ENCODE data around the gene HHAT. TPM values are rescaled to one million over a fixed set of nuclear protein-coding genes. Genes with fewer than 3 reads are reported as not detected.

Gene HHAT
- polyA plus RNA-seq, 3 donors: 1.4 to 1.8 (median 1.7) TPM

DNA sequence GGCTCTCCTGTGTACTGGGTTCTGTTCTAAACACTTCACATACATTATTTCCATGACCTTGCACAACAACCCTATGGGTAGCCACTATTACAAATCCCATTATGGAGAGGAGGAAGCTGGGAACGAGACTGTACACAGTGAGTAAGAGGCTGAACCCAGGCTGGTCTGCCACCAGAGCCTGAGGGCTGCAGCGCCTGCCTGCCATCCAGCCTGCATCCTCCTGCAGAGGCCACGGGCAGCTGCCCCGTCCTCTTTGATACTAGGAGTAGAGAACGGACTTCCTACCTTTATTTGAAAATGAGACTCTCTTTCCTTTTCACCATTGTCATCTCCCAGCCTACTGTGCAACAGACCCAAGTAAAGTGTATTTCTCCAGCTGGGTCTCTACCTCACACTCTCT lies 370.0 kb downstream of the HHAT start:
- 84 to 90% (median 87%) methylated on average over 5 of the region's 5 CpGs for WGBS, 3 donors
- H3K27ac ChIP-seq (ENCODE audit: low read depth, low read length): no peak overlapping the region

DNA sequence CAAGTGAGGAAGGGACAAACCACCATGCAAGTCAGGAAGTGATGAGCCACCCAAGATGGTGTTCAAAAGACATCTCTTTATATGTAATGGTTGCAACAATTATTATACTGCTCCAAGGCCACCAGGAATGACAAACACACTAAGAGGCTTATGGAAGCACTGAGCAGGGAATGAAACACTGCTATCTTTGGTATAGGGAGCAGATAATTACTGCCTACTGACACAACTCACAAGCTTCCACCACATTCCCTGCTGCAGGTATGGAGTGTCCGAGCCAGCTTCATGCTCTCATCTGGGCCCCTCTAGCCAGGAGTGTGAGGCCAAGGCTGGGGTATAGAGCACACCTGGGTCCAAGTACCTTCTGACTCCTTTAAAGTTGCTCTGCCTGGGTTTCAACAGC lies 371.4 kb downstream of the HHAT start:
- WGBS, 3 donors: 80 to 85% (median 82%) methylated on average over 1 of the region's 1 CpG
- H3K27ac ChIP-seq (ENCODE audit: low read depth, low read length): no peak overlapping the region

DNA sequence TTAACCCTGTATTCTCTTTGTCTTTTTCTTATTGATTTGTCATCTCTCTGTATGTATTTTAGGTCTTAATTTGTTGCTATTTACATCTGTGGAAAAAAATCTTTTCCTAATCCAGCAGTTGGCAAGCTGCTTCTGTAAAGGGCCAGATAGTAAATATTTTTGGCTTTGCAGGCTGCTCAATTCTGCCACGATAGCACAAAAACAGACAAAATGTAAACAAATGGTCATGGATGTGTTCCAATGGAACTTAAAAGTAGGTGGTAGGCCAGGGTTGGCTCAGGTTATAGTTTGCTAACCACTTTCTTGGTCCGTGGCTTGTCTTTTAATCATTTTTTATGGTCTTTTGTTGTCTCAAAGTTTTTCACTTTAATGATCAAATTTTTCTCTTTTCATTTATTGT lies 371.8 kb downstream of the HHAT start:
- no peak overlapping the region for H3K27ac ChIP-seq (ENCODE audit: low read depth, low read length)
- 25 to 56% (median 55%) methylated on average over 2 of the region's 2 CpGs for WGBS, 3 donors

DNA sequence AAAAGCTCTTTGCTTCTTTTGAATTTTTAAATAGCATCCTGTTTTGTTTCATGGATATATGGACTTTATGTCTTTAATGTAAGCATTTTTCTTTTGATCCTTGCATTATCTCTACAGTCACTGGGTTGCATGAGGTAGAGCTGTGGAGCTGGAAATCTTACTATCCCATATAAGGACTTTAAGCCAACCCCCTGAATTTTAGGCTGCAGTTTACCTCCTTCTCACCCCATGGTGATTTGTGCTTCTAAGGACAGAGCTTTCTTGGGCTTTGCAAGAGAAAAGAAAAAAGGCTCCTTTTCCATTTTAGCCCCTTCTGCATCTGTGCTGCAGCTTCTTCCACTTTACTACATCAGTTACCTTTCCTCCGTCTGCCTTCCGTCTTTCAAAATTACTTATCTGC lies 373.8 kb downstream of the HHAT start:
- WGBS, 3 donors: 95 to 98% (median 97%) methylated on average over 2 of the region's 2 CpGs
- H3K27ac ChIP-seq (ENCODE audit: low read depth, low read length): no peak overlapping the region

DNA sequence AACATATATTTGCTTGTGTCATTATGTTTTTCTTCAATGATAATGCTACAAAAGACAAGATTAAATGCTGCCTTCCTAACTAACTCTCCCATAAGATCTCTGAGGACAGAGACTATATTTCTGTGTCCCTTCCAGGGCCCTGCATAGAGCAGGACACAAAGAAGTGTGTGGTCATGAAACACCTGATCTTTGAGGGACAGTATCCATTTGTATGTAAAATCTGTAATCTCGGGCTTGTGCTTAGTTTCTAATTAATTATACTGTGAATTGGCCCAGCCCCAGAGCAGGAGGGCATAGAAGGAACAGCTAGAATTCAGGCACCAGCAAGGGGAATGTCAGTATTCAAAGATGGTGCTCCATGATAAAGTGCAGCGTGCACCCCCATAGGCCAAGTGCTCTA lies 374.9 kb downstream of the HHAT start:
- H3K27ac ChIP-seq (ENCODE audit: low read depth, low read length): no peak overlapping the region
- WGBS, 3 donors: 73 to 89% (median 84%) methylated on average over 2 of the region's 2 CpGs

DNA sequence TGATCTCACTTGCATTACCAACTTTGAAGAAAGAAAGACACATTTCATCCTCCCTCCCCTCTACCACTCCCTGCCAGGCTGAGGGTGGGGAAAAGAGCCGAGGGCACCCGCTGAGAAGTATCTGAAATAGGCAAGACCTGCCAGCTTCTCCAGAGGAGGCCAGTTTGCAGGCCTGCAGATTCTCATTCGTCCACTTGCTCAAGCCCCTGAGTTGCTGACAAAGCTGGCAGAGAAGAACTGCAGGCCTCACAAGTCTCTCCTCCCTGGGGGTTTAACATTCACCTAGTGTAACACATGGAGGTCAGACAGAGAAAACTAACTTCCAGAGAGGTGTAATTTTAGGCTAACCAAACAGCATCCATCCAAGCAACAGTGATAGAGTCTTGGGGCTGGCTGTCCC lies 376.4 kb downstream of the HHAT start:
- 71 to 90% (median 74%) methylated on average over 3 of the region's 3 CpGs for WGBS, 3 donors

DNA sequence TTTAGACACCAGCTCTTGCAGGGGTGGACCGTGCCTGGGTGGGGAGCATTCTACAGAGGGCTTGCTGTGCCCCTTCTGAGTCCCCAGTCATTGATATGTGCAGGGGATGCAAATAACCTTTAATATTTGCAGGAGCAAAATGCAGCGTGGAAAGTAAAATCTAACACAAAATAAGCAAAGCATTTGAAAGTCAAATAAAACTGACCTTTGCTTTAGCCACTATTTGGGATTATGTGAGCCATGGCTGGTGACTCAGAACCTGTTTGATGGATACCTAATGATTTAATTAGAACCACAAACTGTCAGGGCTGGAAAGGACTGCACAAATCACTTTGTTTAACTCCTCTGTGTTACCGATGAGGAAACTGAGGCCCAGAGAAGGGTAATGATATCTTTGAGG lies 377.5 kb downstream of the HHAT start:
- WGBS, 3 donors: 76 to 86% (median 79%) methylated on average over 3 of the region's 3 CpGs
- no peak overlapping the region for H3K27ac ChIP-seq (ENCODE audit: low read depth, low read length)

More for the DNA sequence above, 376.4 kb downstream of the HHAT start:
- no peak overlapping the region for H3K27ac ChIP-seq (ENCODE audit: low read depth, low read length)

DNA sequence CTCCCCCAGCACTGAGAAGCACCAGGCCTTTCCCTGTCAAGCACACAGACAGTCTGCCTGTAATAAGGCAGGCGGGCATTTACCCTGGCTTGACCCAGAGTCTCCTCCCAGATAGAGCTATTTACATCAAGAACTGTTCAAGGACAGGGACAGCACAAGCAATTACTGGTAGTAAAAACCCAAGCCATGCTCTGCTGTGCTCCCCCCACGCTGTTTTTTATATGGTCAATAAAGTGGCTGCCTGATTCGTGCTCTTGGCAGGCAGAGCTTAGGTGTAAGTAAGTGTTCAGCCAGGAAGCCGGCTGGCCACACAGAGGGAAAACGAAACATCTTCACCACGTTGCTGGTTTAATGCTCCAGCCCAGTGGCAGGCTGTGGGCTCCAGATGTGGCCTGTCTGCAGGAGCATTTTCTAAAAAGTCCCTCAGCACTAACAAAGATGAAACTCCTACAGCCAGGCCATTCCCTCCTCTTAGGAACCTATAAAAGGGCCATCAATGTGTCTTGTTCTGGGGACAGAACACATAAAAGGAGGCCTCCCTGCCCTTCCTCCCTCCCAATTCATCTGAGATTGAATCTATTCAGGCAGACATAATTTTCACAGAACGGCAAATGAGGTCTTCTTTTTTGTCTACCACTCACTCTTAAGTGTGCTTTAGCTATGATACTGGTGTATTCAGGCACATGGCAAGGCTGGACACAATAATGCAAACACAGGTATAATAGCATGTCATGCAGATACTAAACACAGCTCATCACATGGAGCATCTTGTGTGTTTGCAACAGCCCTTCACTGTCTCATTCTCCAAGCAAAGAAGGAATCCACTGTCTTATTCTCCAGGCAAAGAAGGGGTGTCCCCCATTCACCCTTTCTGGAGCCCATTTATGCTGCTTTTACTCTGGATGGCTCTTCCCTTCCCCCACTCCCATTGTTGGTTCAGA lies 378.9 kb downstream of the HHAT start:
- WGBS, 3 donors: 70 to 79% (median 73%) methylated on average over 7 of the region's 7 CpGs
- H3K27ac ChIP-seq (ENCODE audit: low read depth, low read length): no peak overlapping the region

DNA sequence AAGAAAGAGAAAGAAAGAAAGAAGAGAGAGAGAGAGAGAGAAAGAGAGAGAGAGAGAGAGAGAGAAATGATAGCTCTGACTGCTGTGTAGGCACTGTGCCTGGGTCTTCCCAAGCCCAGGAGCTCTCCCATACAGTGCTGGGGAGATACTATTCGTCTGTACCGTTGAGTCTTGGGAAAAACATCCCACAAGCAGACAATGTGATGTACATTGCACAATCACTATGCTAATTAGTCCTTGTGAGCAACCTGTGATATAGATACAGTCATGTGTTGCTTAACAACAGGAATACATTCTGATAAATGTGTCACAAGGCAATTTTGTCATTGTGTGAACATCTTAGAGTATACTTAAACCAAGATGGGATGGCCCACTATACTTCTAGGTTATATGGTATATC lies 381.0 kb downstream of the HHAT start:
- WGBS, 3 donors: 74 to 83% (median 80%) methylated on average over 2 of the region's 2 CpGs
- no peak overlapping the region for H3K27ac ChIP-seq (ENCODE audit: low read depth, low read length)

DNA sequence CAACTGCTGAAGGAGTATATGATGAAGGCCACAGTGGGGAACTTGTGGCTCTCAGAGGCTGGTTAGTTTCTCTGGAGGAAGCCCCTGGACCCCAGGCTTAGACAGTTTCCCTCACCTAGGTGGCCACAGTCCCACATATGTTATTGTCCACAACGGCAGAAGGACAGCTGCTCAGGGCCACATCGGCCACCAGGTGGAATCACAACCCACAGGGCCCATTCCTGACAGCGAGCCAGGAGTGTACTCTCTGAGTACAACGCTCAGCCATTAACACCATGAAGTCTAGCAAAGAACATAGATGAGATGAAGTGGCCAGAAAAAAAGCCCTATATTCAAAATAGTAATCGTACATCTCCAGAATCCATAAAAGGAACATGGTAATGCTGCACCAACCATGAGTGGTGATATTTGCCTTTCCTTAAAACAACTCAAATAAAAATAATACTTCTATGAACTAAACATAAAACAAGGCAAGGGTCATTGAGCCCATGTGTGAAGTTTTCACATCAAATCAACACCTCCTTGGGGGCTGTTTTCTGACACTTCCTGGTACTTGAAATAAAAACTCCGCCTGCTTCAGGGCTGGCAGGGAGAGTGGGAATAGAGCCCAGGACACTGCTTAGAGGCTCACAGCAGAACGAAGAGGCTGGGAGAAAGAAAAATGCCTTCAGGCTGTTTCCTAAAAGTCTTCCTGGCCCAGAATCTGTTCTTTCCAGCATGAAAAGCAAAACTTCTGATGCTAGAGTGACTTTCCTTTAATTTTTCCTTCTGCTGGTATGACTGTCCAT lies 383.3 kb downstream of the HHAT start:
- H3K27ac ChIP-seq (ENCODE audit: low read depth, low read length): no peak overlapping the region
- 66 to 75% (median 69%) methylated on average over 7 of the region's 7 CpGs for WGBS, 3 donors

DNA sequence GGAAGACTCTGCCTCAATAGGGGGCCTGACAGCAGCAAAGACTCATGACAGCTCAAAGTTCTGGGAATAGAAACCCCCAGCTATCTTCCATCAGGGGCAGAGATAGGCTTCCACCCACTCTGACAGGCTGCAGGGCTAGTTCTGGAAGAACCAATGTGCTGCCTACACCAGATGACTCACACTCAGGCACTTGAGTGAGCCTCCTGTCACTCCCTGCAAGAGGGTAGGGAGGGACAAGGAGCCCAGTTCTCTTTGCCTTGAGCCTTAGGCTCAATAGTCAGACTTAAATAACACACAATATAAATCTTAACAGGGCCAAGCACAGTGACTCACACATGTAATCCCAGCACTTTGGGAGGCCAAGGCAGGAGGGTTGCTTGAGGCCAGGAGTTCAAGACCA lies 386.4 kb downstream of the HHAT start:
- H3K27ac ChIP-seq (ENCODE audit: low read depth, low read length): no peak overlapping the region

DNA sequence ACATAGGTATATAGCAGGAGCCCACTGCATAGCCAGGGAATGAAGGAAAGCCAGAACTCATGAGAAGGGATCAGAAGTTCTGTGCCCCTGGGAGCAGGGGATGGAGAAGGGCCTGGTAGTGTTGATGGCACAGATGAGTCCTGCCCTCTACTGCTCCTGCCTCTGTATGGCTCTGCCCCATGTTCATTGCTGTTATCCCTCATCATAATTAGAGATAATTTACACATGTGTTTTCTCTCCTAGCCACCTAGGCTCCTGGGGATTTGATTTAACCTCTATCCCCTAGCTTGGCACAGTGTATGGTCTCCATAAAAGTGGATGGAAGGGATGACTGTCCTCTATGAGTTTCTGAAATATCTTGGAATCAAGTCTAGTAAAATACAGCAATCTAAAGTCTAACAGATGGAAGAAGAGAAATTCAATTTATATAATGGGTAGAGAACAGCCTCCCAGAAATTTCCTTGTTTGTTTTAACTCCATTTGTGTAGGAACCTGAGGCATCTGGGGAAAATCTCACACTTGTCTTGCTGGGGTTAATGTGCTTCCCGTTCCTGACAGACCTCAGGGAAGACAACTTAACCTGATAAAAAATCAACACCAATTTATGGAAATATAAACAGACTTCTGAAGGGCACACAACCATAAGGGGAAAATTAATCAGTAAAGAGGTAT lies 393.8 kb downstream of the HHAT start:
- no peak overlapping the region for H3K27ac ChIP-seq (ENCODE audit: low read depth, low read length)
- 8 to 42% (median 40%) methylated on average over 1 of the region's 1 CpG for WGBS, 3 donors

DNA sequence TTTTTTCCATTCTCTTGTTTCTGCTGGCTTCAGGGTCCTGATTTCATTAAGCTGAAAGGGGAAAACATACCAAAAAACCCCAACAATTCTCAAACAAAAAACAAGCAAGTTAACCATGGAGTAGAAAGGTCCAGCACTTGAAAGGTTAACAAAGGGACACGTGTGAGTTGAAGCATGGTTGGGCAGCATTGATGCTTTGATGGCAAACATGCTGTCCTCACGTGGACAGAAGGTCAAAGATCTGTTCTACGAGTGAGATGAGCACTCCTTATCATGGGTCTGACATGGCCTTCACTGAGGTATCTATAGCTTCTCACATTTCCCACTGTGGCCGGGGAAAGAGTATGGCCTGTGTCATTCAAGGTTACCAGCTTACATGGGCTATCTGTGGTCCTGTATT lies 394.9 kb downstream of the HHAT start:
- no peak overlapping the region for H3K27ac ChIP-seq (ENCODE audit: low read depth, low read length)
- 41 to 44% (median 41%) methylated on average over 4 of the region's 4 CpGs for WGBS, 3 donors

DNA sequence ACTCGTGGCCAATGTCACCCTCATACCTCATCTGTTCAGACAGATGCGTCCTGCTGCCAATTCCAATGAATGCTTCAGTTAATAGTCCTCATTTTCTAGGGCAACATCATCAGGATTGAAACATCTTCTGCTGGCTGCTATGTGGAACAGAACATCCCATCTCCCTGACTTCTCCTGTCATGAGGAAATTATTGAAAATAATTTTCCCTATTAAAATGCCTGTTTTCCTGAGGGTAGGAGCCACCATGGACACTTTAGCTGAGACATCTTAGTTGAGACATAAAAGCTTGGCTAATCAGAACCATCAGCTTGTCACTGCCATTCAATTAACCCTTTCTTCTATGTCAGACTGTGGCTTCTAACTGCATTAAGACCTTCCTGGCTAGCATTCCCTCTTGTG lies 396.1 kb downstream of the HHAT start:
- H3K27ac ChIP-seq (ENCODE audit: low read depth, low read length): no peak overlapping the region
- 75 to 78% (median 78%) methylated on average over 2 of the region's 2 CpGs for WGBS, 3 donors

Other genes with a start within 250 kb of the HHAT start
- gene SERTAD4, start 96.1 kb upstream of the HHAT start, polyA plus RNA-seq: 1 to 10 TPM in 1 of 3 donors, under 1 TPM in 2; 0.12 to 1.3 (median 0.67) TPM